ENCODE results near the gene ZMYND12.
"Not testable (repeated sequence)": the region's sequence is repeated elsewhere in the genome, so short reads cannot be mapped to it uniquely, and the experiment has no call there.

The ZMYND12 gene

GRCh38 chr1:42456010-42456753 is at the start of gene ZMYND12, which contains the start of gene PPCS:
Gene ZMYND12, minus strand, starts transcription at chr1:42456022. Its CDS starts 25 bp downstream, at chr1:42455997.
Gene PPCS, plus strand, starts transcription at chr1:42456543. Its CDS starts 23 bp downstream, at chr1:42456566.
- no peak for TF ChIP-seq CTCF (IDR thresholded peaks at IDR 0.05; ENCODE audit: insufficient read depth, low read length, missing control alignments)
- H3K4me3 ChIP-seq (ENCODE audit: low read depth, low read length) = peak within 1 kb of the TSS; percentile 71
- CTCF ChIA-PET = no interaction called here
- POLR2A ChIA-PET = interaction anchor here (0.8 to 1.0 kb wide), 2 partner anchors 35 to 122 kb away, joined by 3 to 4 read pairs; partner anchors contain the start of gene FOXJ3
- no peak for DNase-seq (ENCODE audit: low read depth, low spot score)

GRCh38 chr1:42504535-42505128 is 48.8 kb upstream of the ZMYND12 start:
- POLR2A ChIA-PET = no interaction called here
- no peak for TF ChIP-seq CTCF (IDR thresholded peaks at IDR 0.05; ENCODE audit: insufficient read depth, low read length, missing control alignments)
- H3K4me3 ChIP-seq (ENCODE audit: low read depth, low read length) = no peak overlapping the region
- DNase-seq (ENCODE audit: low read depth, low spot score) = no peak
- CTCF ChIA-PET = no interaction called here

- CTCF ChIA-PET = not testable (repeated sequence)
Observed at GRCh38 chr1:42502031-42502430, 46.2 kb upstream of the ZMYND12 start.

GRCh38 chr1:42490237-42490636 is 34.4 kb upstream of the ZMYND12 start:
- POLR2A ChIA-PET = no interaction called here
- TF ChIP-seq CTCF (IDR thresholded peaks at IDR 0.05; ENCODE audit: insufficient read depth, low read length, missing control alignments) = no peak
- no peak overlapping the region for H3K4me3 ChIP-seq (ENCODE audit: low read depth, low read length)
- CTCF ChIA-PET = no interaction called here
- no peak for DNase-seq (ENCODE audit: low read depth, low spot score)

More at GRCh38 chr1:42502031-42502430, 46.2 kb upstream of the ZMYND12 start:
- H3K4me3 ChIP-seq (ENCODE audit: low read depth, low read length); DNase-seq (ENCODE audit: low read depth, low spot score); POLR2A ChIA-PET: not testable (repeated sequence)

- TF ChIP-seq CTCF (IDR thresholded peaks at IDR 0.05; ENCODE audit: insufficient read depth, low read length, missing control alignments) = no peak
- ChIA-PET CTCF (interaction anchor here (1.0 kb wide), 1 partner anchor 10 kb away, joined by 3 read pairs; no protein-coding TSS in a partner anchor), POLR2A (no interaction called here)
- DNase-seq (ENCODE audit: low read depth, low spot score) = peak; percentile 93
- H3K4me3 ChIP-seq (ENCODE audit: low read depth, low read length) = no peak overlapping the region
Observed at GRCh38 chr1:42484382-42484781, 28.6 kb upstream of the ZMYND12 start.

- ChIA-PET CTCF (no interaction called here), POLR2A (no interaction called here)
- no peak for DNase-seq (ENCODE audit: low read depth, low spot score)
- TF ChIP-seq CTCF (IDR thresholded peaks at IDR 0.05; ENCODE audit: insufficient read depth, low read length, missing control alignments) = no peak
- H3K4me3 ChIP-seq (ENCODE audit: low read depth, low read length) = no peak overlapping the region
Observed at GRCh38 chr1:42482635-42483153, 26.9 kb upstream of the ZMYND12 start.
